Transverse colon (tissue), 4 donors: ENCODE data around the gene PTMS. TPM values are rescaled to one million over a fixed set of nuclear protein-coding genes. Genes with fewer than 3 reads are reported as not detected.
A peak's percentile ranks its signal among the peaks of the same experiment; 100 is the strongest.

Experiments used
- DNase-seq: peaks from one replicate; pipeline ENCODE4 v3.0.0-alpha.2; 2019
- H3K27ac ChIP-seq, 4 donors: fragments of 200-600 bp; sonication (generic); 2 replicates each; pipeline ENCODE4 v1.5.1; 2016 to 2018; ENCODE audit warnings: inconsistent platforms in 4 of 4
- H3K27me3 ChIP-seq: fragments of 200-600 bp; sonication (generic); 2 replicates; pipeline ENCODE4 v1.5.1; 2017; ENCODE audit warnings: inconsistent platforms
- H3K36me3 ChIP-seq, 4 donors: fragments of 200-600 bp; sonication (generic); 2 replicates each; pipeline ENCODE4 v1.5.1; 2017 to 2019; ENCODE audit warnings: inconsistent platforms in 4 of 4
- H3K4me1 ChIP-seq, 4 donors: fragments of 200-600 bp; sonication (generic); 2 replicates each; pipeline ENCODE4 v1.5.1; 2017 to 2020; ENCODE audit warnings: inconsistent platforms in 4 of 4
- H3K4me3 ChIP-seq, 4 donors: fragments of 200-600 bp; sonication (generic); 1 replicate in 1 of 4; 2 replicates in 3 of 4; pipeline versions ENCODE4 v1.5.1 to v1.6.1; 2017 to 2019; ENCODE audit warnings: inconsistent platforms in 4 of 4
- H3K9me3 ChIP-seq, 2 donors: fragments of 200-600 bp; sonication (generic); 2 replicates each; pipeline ENCODE4 v1.5.1; 2017 to 2019; ENCODE audit warnings: inconsistent platforms in 2 of 2
- CTCF ChIP-seq, 5 experiments: fragments of 200-600 bp in 3 of 5; fragments of 450-650 bp in 2 of 5; sonication (generic) in 3 of 5; IDR thresholded peaks; 1 replicate in 2 of 5; 2 replicates in 3 of 5; pipeline ENCODE4 v1.5.1; 2016 to 2017; ENCODE audit warnings: antibody characterized with exemption in 5 of 5, inconsistent platforms in 3 of 5, mild to moderate bottlenecking in 2 of 5, moderate library complexity in 1 of 5
- EP300 ChIP-seq: sonication (generic); formaldehyde crosslinking; IDR thresholded peaks from one replicate; pipeline ENCODE4 v1.6.1; 2017; ENCODE audit warnings: antibody characterized with exemption, low read depth
- POLR2A ChIP-seq: fragments of 450-650 bp; IDR thresholded peaks from one replicate; pipeline ENCODE4 v1.6.1; 2016; ENCODE audit warnings: antibody characterized with exemption, mild to moderate bottlenecking, moderate library complexity
- POLR2AphosphoS5 ChIP-seq, 3 donors: sonication (generic); formaldehyde crosslinking; IDR thresholded peaks; one replicate each; pipeline ENCODE4 v1.6.1; 2016; ENCODE audit warnings: antibody characterized with exemption in 3 of 3
- WGBS, 2 donors: methylation state at CpG; one replicate each; pipeline ENCODE4 v1.1.5; 2018; ENCODE audit warnings: low coverage in 1 of 2; 5-methylcytosine and 5-hydroxymethylcytosine counted together
- in situ Hi-C, 4 donors: fragments of 200-750 bp; cut with MboI; loops; one replicate each; pipeline versions ENCODE4 v1.15.0 to v1.15.1; 2017; ENCODE audit warnings: low sequenced_read_pairs in 3 of 4, low pct_ligation_motif_present in 1 of 4, low pct_unique_long_range_greater_than_20kb in 1 of 4
- intact Hi-C: fragments of 100-400 bp; cut with DNase I; formaldehyde crosslinking; loops from one replicate; pipeline ENCODE4 v1.15.1; 2023; ENCODE audit warnings: low total_unique reads
- total RNA-seq, 4 donors: library from RNA; depleted of rRNA; stranded (reverse); fragments of >200 nt; gene quantifications; one replicate each; pipeline ENCODE4 v1.1.0, GENCODE V29; 2016

Gene PTMS
- total RNA-seq, 4 donors from 2014 or later = 64.0 to 124 (median 83.9) TPM

DNA sequence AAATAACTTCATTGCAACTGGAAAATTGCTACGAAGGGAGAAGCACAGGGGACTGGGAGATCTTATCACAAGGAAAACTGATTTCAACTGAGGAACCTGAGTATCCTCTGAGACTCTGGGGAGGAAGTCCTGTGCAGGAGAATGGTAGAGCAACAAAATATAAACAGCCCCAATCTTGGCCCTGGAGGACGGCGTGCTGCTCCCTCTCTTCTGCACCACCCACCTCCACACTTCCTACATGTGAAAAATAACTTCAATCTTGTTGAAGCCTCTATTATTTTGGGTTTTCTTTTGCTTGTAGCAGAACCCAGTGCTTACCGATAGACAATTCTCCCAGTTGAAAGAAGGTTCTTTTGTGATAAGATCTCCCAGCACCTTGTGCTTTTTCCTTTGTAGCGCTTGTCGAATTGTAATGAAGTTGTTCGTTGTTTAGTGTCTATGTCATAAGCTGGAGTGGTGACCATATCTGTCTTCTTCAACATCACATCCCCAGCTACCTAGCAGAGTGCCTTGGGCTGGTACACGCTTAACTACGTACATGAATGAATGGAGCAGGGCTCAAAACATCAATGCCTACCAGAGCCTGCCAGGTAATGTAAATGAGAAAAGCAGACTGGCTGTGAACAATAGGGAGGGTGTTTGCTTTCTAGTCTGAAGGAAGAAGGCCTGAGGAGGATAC, 20.4 kb downstream of the PTMS start:
- 71 to 87% methylated on average over 1 to 9 of the region's 9 CpGs for WGBS, 2 donors
- no peak for DNase-seq
- peak overlapping the region in 1 of 4 donors; percentile 1 for H3K27ac ChIP-seq
- H3K27me3 ChIP-seq = no peaks in the 10 kb centered on the region
- in situ Hi-C loops = no loop called here
- no peak overlapping the region for H3K4me3 ChIP-seq
- TF ChIP-seq EP300 (no peak), CTCF (IDR thresholded peaks at IDR 0.05) (no peak), POLR2AphosphoS5 (IDR thresholded peaks at IDR 0.05) (no peak), POLR2A (no peak)
- H3K4me1 ChIP-seq = no peaks in the 10 kb centered on the region
- H3K36me3 ChIP-seq = no peaks in the 10 kb centered on the region
- no peaks in the 10 kb centered on the region for H3K9me3 ChIP-seq
- intact Hi-C loops = no loop called here

DNA sequence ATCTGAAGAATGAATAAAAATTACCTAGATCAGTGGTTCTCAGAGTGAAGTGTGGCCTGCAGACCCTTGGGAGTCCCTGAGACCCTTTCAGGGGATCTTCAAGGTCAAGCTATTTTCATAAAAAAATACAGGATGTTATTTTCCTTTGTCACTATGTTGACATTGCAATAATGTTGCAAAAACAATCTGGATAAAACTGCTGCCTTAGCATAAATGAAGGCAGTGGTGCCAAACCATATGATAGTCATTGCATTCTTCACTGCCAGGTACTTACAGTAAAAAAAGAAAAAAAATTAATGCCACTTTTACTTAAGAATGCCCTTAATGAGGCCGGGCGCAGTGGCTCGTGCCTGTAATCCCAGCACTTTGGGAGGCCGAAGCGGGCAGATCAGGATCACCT, 21.1 kb downstream of the PTMS start:
- Histone ChIP-seq H3K4me3 (no peak overlapping the region), H3K27me3 (no peaks in the 10 kb centered on the region), H3K4me1 (peaks cover 0 to 4% (median 0%) of the 10 kb centered on the region in 4 donors), H3K36me3 (no peaks in the 10 kb centered on the region), H3K9me3 (no peaks in the 10 kb centered on the region), H3K27ac (no peak overlapping the region)
- no peak for DNase-seq
- intact Hi-C loops = no loop called here
- TF ChIP-seq EP300 = no peak
- TF ChIP-seq POLR2AphosphoS5 (IDR thresholded peaks at IDR 0.05) = no peak
- no peak for TF ChIP-seq POLR2A
- TF ChIP-seq CTCF (IDR thresholded peaks at IDR 0.05) = no peak
- in situ Hi-C loops = no loop called here
- WGBS, 2 donors = 92 to 98% methylated on average over 4 to 5 of the region's 5 CpGs

DNA sequence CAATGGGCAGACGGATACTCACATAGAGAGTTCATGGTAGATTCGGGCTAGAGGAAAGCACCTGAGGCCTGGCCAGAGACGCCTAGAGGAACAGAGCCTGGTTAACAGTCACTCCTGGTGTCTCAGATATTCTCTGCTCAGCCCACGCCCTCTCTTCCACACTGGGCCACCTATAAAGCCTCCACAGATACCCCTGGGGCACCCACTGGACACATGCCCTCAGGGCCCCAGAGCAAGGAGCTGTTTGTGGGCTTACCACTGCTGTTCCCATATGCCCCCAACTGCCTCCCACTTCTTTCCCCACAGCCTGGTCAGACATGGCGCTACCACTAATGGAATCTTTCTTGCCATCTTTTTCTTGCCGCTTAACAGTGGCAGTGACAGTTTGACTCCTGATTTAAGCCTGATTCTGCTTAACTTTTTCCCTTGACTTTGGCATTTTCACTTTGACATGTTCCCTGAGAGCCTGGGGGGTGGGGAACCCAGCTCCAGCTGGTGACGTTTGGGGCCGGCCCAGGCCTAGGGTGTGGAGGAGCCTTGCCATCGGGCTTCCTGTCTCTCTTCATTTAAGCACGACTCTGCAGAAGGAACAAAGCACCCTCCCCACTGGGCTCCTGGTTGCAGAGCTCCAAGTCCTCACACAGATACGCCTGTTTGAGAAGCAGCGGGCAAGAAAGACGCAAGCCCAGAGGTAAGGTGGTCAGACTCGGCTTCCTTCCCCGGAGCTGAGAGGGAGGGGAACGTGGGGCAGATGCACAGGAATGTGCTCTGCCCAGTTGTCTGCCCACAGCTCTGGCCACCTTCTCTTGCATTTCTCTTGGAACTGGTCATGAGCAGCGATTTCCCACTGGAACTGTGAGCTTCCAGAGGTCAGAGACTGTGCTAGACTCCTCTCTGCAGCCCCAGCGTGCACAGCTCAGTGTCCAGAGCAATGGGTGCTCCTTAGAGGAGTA, 23.1 kb downstream of the PTMS start, which contains the start of gene CD4:
Gene CD4, plus strand, starts transcription at position 557 of the 953 bp plus-strand sequence. CDS start 10,611 bp downstream, outside the sequence.
- Histone ChIP-seq H3K27me3 (no peaks in the 10 kb centered on the region), H3K36me3 (no peaks in the 10 kb centered on the region), H3K27ac (peak within 1 kb of the TSS; percentile 59 to 79 (median 74)), H3K4me1 (peaks cover 0 to 14% (median 3%) of the 10 kb centered on the region in 4 donors), H3K4me3 (peak within 1 kb of the TSS in 2 of 4 donors; percentile 10 to 43), H3K9me3 (no peaks in the 10 kb centered on the region)
- peak; percentile 17 to 65 (median 39) for TF ChIP-seq POLR2AphosphoS5 (IDR thresholded peaks at IDR 0.05)
- no peak for TF ChIP-seq CTCF (IDR thresholded peaks at IDR 0.05)
- peak; percentile 58 for TF ChIP-seq POLR2A
- 66% methylated on average over 18 of the region's 18 CpGs; no CpG with 5 or more reads in 1 of the 2 donors for WGBS, 2 donors
- in situ Hi-C loops = no loop called here
- intact Hi-C loops = no loop called here
- DNase-seq = peak; percentile 67

GRCh38 chr12:6790496-6791150, 24.5 kb downstream of the PTMS start:
- H3K4me3 ChIP-seq = peak overlapping the region in 1 of 4 donors; percentile 43
- WGBS, 2 donors = 84 to 87% methylated on average over 4 to 12 of the region's 12 CpGs

More at GRCh38 chr12:6790496-6791150, 24.5 kb downstream of the PTMS start:
- no peaks in the 10 kb centered on the region for H3K9me3 ChIP-seq
- peaks cover 0 to 14% (median 3%) of the 10 kb centered on the region in 4 donors for H3K4me1 ChIP-seq
- peak overlapping the region; percentile 5 to 79 (median 66) for H3K27ac ChIP-seq
- H3K36me3 ChIP-seq = no peaks in the 10 kb centered on the region
- no peak for TF ChIP-seq POLR2AphosphoS5 (IDR thresholded peaks at IDR 0.05)
- TF ChIP-seq CTCF (IDR thresholded peaks at IDR 0.05) = no peak
- TF ChIP-seq POLR2A = no peak
- no peak for TF ChIP-seq EP300
- no peak for DNase-seq
- in situ Hi-C loops (no loop called here), intact Hi-C loops (no loop called here)
- no peaks in the 10 kb centered on the region for H3K27me3 ChIP-seq
